ENCODE results near the gene ERVFRD-1.

ERVFRD-1 gene

DNA sequence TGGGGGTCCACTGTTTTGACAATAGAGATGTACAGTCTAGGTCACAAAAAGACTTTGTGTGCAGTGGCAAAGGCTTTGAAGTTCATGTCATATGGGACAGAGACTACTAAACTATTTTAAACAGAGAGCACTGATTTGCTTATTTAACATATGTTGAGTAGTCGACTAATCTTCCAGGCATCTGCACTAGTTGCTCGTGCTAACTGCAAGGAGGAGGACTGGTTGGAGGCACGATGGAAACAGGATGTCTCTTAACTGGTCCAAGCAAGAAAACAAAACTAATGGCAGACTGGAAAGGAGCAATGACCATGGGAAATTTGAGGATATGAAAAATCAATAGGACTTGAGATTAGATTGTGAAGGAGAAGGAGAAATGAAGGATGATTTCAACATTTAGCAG lies 28.5 kb upstream of the ERVFRD-1 start:
- no peaks in the 10 kb centered on the region for H3K4me1 Mint-ChIP-seq
- no peak overlapping the region for H3K27ac Mint-ChIP-seq
- CTCF ChIA-PET = interaction anchor here (0.6 to 1.6 kb wide), 2 partner anchors 33 to 356 kb away, joined by 3 to 6 read pairs; no protein-coding TSS in a partner anchor
- no peak for DNase-seq
- peaks cover 15% of the 10 kb centered on the region for H3K27me3 Mint-ChIP-seq
- no peaks in the 10 kb centered on the region for H3K9me3 Mint-ChIP-seq
- H3K4me3 Mint-ChIP-seq = no peak overlapping the region
- H3K36me3 Mint-ChIP-seq = peaks cover 7% of the 10 kb centered on the region

DNA sequence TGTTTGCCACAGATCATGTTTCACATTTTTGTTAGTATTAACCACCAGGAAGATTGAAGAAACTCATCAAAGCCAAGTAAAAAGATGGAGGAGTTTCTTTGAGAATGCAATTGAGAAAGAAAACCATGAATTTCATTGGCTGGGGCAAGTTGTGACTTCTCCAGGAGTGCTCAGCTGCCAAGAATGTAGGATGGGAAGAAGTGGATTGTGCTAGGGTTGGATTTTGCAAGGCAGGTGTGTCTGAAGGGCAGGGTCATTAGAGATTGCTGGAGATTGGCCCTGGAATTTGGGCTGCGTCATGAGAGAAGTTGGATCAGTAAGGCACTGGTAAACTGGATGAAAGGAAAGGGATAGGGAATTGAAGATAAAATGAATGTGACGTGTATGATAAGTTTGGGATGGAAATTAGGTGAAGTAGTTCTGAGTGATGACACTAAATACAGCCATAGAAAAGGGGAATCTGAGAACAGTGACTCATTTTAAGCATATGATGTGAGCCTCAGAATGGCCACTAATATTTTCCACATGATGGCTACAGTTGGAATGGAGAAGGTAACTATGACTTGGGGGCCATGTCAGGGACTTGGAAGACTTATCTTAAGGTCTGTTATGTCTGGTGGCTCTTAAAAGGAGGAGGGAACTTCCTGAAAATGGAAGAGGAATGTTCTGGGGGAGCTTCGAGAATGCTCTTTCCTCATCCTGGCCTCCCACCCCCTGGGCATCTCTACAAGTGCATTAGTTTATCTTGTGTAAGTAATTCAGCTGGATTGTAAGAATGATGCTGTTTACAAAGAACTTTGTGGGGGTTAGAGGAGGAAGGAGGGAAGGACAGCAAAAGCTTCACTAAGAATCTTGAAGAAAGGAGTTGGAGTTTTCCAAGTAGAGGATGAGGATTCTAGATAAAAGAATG lies 27.8 kb upstream of the ERVFRD-1 start:
- H3K4me3 Mint-ChIP-seq = no peak overlapping the region
- CTCF ChIA-PET = interaction anchor here (0.6 to 1.6 kb wide), 2 partner anchors 32 to 357 kb away, joined by 3 to 6 read pairs; no protein-coding TSS in a partner anchor
- H3K36me3 Mint-ChIP-seq = peaks cover 12% of the 10 kb centered on the region
- no peaks in the 10 kb centered on the region for H3K4me1 Mint-ChIP-seq
- no peak overlapping the region for H3K27ac Mint-ChIP-seq
- peaks cover 13% of the 10 kb centered on the region for H3K27me3 Mint-ChIP-seq
- DNase-seq = no peak
- H3K9me3 Mint-ChIP-seq = no peaks in the 10 kb centered on the region

DNA sequence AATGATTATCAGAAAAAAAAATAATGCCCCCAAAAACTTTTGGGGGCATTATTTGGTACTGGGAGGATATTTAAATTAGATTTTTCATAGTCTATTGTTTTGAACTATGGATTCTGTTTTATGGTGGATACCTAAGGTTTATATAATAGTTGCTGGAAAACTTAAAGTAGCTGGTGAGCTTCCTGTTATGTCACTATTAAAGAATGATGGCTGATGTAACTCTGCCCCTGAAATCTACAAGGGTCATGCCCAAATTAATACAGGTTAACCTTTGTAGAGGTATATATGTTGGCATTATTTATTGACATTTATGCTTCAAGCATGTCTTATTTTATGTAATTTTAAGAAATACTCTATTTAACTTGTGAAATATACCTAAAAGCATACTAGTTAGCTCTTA lies 25.3 kb upstream of the ERVFRD-1 start:
- Mint-ChIP-seq H3K27me3 (no peaks in the 10 kb centered on the region), H3K4me3 (no peak overlapping the region), H3K36me3 (peaks cover 12% of the 10 kb centered on the region), H3K27ac (no peak overlapping the region), H3K4me1 (no peaks in the 10 kb centered on the region), H3K9me3 (no peaks in the 10 kb centered on the region)
- CTCF ChIA-PET = interaction anchor here (0.8 to 2.1 kb wide), 2 partner anchors 13 to 359 kb away, joined by 4 to 11 read pairs; no protein-coding TSS in a partner anchor
- DNase-seq = no peak

DNA sequence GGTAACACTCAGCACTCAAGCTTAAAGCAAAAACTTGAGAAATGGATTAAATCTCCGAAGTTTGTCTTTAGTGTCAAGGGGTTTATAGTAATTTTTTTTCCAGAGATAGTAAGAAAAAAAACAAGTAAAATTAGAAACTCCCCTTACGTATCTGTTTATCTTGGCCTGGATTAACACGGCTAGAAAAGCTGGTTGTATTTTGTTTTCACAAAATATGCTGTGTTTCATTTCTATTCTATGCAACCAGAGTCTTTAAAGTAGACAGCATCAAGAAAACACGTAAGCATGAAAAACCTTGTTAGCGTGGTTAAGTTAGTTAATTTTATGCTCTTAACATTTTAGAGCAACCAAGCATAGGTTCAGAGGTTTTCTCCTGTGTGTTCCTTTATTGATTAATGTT lies 21.8 kb upstream of the ERVFRD-1 start:
- Mint-ChIP-seq H3K4me1 (peaks cover 6% of the 10 kb centered on the region), H3K36me3 (peaks cover 15% of the 10 kb centered on the region), H3K27ac (no peak overlapping the region), H3K27me3 (no peaks in the 10 kb centered on the region), H3K4me3 (no peak overlapping the region), H3K9me3 (no peaks in the 10 kb centered on the region)
- CTCF ChIA-PET = no interaction called here
- no peak for DNase-seq

DNA sequence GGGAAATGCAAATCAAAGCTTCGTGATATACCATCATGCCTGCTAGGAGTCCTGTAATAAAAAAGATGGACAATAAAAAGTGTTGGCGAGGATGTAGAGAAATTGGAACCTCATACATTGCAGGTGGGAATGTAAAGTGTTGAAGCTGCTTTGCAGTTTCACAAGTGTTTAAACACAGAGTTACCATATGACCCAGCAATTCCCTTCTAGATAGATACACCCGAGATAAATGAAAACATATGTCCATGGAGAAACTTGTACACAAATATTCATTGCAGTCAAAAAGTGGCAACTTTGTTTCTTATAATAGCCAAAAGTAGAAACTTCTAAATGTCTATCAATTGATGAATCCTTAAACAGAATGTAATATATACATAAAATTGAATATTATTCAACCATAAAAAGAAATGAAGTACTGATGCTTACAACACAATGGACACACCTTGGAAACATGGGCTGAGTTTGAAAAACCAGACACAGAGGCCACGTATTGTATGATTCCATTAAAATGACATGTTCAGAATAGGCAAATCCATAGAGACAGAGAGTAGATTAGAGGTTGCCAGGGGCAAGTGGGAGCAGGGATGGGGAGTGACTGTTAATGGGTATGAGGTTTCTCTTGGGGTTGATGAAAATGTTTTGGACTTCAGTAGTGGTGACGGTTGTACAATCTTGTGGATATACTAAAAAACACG lies 20.8 kb upstream of the ERVFRD-1 start:
- H3K4me1 Mint-ChIP-seq = peaks cover 6% of the 10 kb centered on the region
- H3K4me3 Mint-ChIP-seq = no peak overlapping the region
- H3K9me3 Mint-ChIP-seq = no peaks in the 10 kb centered on the region
- no peak overlapping the region for H3K27ac Mint-ChIP-seq
- CTCF ChIA-PET = no interaction called here
- peaks cover 17% of the 10 kb centered on the region for H3K36me3 Mint-ChIP-seq
- no peaks in the 10 kb centered on the region for H3K27me3 Mint-ChIP-seq
- no peak for DNase-seq

DNA sequence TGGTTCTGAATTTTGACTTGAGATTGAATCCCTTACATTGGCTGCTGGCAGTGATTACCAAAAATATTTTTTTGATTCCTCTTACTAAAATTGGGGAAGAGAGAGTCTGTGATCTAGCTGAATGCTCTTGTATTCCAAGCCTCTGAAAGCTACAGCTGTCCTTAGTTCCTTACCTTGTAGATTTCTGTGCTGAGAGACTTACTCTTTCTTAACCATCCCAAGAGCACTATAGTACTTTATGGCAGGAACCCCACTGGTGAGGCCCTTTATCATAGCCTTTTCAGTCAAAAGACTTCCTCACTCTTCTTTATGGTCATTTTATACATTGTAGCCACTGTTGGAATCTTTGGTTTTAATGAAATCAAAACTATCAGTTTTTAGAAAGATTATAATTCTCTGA lies 19.1 kb upstream of the ERVFRD-1 start:
- CTCF ChIA-PET = interaction anchor here (1.6 kb wide), 1 partner anchor 13 kb away, joined by 5 read pairs; no protein-coding TSS in a partner anchor
- DNase-seq = no peak
- peaks cover 1% of the 10 kb centered on the region for H3K9me3 Mint-ChIP-seq
- peaks cover 23% of the 10 kb centered on the region for H3K36me3 Mint-ChIP-seq
- H3K27me3 Mint-ChIP-seq = no peaks in the 10 kb centered on the region
- H3K4me1 Mint-ChIP-seq = peaks cover 6% of the 10 kb centered on the region
- H3K27ac Mint-ChIP-seq = no peak overlapping the region
- no peak overlapping the region for H3K4me3 Mint-ChIP-seq

DNA sequence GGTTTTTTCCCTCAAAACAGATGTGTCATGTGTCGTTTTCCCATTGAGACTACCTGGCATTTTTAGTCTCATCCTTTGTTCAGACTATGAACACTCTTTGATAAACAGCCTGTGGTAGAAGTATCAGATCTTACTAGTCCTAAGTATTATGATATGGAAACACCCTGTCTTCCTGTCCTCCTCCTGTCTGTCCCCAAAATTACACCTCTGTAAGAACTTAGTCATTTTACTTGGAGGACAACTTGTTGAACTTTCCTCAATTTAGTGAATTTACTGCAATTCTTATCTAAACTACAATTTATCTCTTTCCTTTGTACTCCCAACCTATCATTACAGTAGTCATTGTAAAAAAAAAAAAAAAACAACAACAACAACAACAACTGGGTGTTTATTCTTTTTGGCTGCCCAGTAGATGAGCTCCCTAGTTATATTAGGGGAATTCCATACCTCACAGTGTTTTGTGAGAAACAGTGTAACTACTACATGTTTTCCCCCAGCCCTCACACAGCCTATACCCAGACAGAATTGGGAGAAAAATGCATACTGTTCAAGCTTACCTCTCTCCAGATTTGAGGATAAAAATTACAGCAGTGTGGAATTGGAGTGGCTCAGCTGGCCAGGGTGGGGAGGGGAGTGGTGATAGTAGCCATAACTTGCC lies 18.5 kb upstream of the ERVFRD-1 start:
- peaks cover 20% of the 10 kb centered on the region for H3K36me3 Mint-ChIP-seq

DNA sequence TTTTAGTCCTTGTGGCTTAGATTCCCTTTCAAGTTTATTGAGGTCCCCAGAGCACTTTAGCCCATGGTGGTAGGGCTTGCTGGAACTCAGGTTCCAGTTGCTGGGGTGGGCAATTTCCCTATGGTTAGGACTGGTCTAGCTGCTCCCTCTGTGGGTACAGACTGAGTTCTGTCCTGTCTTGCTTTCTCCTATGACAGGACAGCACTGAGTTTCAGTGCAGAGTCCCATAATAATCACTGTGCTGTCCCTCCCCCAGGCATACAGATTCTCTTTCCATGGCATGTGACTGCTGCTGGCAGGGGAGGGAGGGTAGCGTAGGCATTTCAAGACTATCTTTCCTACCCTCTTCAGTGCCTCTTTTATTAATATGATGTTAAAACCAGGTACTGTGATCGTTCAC lies 17.1 kb upstream of the ERVFRD-1 start:
- CTCF ChIA-PET = no interaction called here

More for the DNA sequence above, 18.5 kb upstream of the ERVFRD-1 start:
- Mint-ChIP-seq H3K27me3 (no peaks in the 10 kb centered on the region), H3K4me3 (no peak overlapping the region), H3K4me1 (peaks cover 6% of the 10 kb centered on the region), H3K27ac (no peak overlapping the region), H3K9me3 (peaks cover 2% of the 10 kb centered on the region)
- CTCF ChIA-PET = interaction anchor here (1.6 kb wide), 1 partner anchor 14 kb away, joined by 5 read pairs; no protein-coding TSS in a partner anchor
- DNase-seq = no peak

DNA sequence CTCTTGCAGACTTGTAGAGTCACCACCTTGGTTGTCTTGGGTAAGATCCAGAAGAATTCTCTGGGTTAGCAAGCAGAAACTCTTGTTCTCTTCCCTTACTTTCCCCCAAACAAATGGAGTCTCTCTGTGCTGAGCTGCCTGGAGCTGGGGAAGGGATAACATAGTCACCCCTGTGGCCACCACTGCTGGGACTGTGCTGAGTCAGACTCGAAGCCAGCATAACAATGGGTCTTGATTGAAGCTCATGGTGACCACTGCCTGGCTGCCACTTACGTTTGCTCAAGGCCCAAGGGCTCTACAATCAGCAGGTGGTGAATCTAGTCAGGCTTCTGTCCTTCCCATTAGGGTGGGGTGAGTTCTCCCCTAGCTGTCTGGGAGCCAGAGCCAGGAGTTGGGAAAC lies 15.4 kb upstream of the ERVFRD-1 start:
- CTCF ChIA-PET = interaction anchor here (0.7 kb wide), 1 partner anchor 9 kb away, joined by 3 read pairs; no protein-coding TSS in a partner anchor
- H3K4me3 Mint-ChIP-seq = no peak overlapping the region
- H3K4me1 Mint-ChIP-seq = peaks cover 8% of the 10 kb centered on the region
- H3K9me3 Mint-ChIP-seq = peaks cover 2% of the 10 kb centered on the region
- no peak overlapping the region for H3K27ac Mint-ChIP-seq
- peaks cover 16% of the 10 kb centered on the region for H3K36me3 Mint-ChIP-seq
- no peaks in the 10 kb centered on the region for H3K27me3 Mint-ChIP-seq
- DNase-seq = no peak

More for the DNA sequence above, 17.1 kb upstream of the ERVFRD-1 start:
- no peak for DNase-seq
- Mint-ChIP-seq H3K36me3 (peaks cover 16% of the 10 kb centered on the region), H3K9me3 (peaks cover 2% of the 10 kb centered on the region), H3K27ac (no peak overlapping the region), H3K4me1 (peaks cover 8% of the 10 kb centered on the region), H3K27me3 (no peaks in the 10 kb centered on the region), H3K4me3 (no peak overlapping the region)

DNA sequence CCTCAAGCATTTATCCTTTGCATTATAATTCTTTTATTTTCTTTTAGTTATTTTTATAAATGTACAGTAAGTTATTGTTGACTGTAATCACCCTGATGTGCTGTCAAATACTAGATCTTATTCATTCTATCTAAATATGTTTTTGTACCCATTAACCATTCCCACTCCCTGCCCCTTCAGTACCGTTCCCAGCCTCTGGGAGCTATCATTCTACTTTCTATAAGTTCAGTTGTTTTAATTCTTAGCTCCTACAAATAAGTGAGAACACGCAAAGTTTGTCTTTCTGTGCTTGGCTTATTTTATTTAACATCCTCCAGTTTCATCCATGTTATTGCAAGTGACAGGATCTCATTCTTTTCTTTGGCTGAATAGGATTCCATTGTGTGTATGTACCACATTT lies 12.5 kb upstream of the ERVFRD-1 start:
- CTCF ChIA-PET = interaction anchor here (0.7 to 1.0 kb wide), 2 partner anchors 13 to 373 kb away, joined by 3 to 4 read pairs; no protein-coding TSS in a partner anchor
- Mint-ChIP-seq H3K36me3 (peaks cover 15% of the 10 kb centered on the region), H3K4me3 (no peak overlapping the region), H3K27me3 (no peaks in the 10 kb centered on the region), H3K27ac (no peak overlapping the region), H3K4me1 (peaks cover 3% of the 10 kb centered on the region), H3K9me3 (peaks cover 2% of the 10 kb centered on the region)
- no peak for DNase-seq

DNA sequence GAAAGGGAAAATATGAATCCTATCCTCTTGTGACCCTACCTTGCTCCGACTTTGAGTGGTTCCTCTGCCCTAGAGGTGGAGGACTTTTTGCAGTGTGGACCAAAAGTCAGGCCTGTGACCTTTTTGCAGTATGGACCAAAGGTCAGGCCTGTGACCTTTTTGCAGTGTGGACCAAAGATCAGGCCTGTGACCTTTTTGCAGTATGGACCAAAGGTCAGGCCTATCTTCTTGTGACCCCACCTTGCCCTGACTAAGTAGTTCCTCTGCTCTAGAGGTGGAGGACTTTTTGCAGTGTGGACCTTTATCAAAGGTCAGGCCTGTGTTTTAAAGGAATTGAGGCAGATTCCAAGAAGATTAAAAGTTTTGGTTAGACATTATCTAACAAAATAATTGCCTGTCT lies 10.9 kb upstream of the ERVFRD-1 start:
- CTCF ChIA-PET = no interaction called here
- H3K27ac Mint-ChIP-seq = no peak overlapping the region

DNA sequence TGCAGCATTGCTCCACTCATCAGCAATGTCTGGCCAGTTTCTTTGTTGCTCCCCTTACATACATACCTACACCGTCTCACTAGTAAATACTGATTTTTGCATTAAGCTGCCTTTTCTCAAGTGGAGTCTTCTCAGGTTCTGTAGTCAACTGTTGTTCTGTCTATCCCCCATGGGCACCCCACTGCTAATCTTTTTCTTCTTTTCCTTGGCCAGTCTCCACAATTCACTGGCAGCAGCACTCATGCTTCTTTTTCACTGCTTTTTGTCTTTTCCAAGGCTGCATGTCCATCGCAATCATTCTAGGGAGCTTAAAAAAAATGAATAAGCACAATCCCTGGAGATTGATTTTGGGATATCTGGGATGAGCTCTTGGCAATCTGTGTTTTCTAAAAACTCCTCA lies 10.3 kb upstream of the ERVFRD-1 start:
- Mint-ChIP-seq H3K9me3 (peaks cover 2% of the 10 kb centered on the region), H3K27me3 (no peaks in the 10 kb centered on the region), H3K36me3 (peaks cover 9% of the 10 kb centered on the region), H3K4me1 (peaks cover 3% of the 10 kb centered on the region), H3K27ac (no peak overlapping the region), H3K4me3 (no peak overlapping the region)
- CTCF ChIA-PET = no interaction called here
- no peak for DNase-seq

More for the DNA sequence above, 10.9 kb upstream of the ERVFRD-1 start:
- H3K4me1 Mint-ChIP-seq = peaks cover 3% of the 10 kb centered on the region
- no peak for DNase-seq
- H3K9me3 Mint-ChIP-seq = peaks cover 2% of the 10 kb centered on the region
- no peaks in the 10 kb centered on the region for H3K27me3 Mint-ChIP-seq
- no peak overlapping the region for H3K4me3 Mint-ChIP-seq
- peaks cover 12% of the 10 kb centered on the region for H3K36me3 Mint-ChIP-seq

DNA sequence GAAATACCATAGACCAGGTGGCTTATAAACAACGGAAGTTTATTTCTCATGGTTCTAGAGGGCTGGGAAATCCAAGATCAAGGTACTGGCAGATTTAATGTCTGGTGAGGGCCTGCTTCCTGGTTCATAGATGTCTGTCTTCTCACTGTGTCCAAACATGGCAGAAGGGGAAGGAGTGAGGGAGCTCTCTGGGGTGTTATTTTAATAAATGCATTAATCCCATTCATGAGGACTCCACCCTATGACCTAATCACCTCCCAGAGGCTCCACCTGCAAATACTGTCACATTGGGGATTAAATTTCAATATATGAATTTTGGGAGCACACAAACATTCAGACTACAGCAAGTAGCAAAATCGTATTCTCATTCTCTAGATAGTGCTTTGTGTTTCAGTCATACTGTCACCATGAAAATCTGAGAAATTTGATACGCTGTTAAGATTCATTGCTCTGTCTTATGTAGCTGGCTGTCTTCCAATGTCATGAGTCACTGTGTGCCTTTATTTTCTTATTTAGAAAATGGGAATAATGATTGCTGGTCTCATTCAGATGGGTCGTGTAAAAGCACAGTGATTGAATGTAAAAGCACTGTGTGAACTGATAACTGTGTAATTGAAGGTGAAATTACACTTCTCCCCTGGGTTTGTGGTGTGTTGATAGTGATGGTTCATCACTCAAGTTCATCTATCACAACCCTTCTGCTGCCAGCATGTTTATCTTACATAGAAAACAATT lies 8.9 kb upstream of the ERVFRD-1 start:
- H3K4me1 Mint-ChIP-seq = peaks cover 3% of the 10 kb centered on the region
- peaks cover 1% of the 10 kb centered on the region for H3K36me3 Mint-ChIP-seq
- no peaks in the 10 kb centered on the region for H3K27me3 Mint-ChIP-seq
- no peak for DNase-seq
- CTCF ChIA-PET = interaction anchor here (1.1 kb wide), 1 partner anchor 12 kb away, joined by 3 read pairs; no protein-coding TSS in a partner anchor
- no peak overlapping the region for H3K4me3 Mint-ChIP-seq
- H3K27ac Mint-ChIP-seq = no peak overlapping the region
- no peaks in the 10 kb centered on the region for H3K9me3 Mint-ChIP-seq
